K562 (cell line): ENCODE measurements around the gene CERS6. TPM values are rescaled to one million over a fixed set of nuclear protein-coding genes. Genes with fewer than 3 reads are reported as not detected.

Source experiments
- ATAC-seq: fragments of 200-7000 bp; cut with Tn5 transposase; 3 replicates; pipeline ENCODE4 v1.9.1; 2020; ENCODE audit warnings: moderate library complexity
- BruUV-seq: library from RNA; stranded (reverse); fragments of 400-500 nt; replicated peaks from 2 replicates; lab custom pipeline; 2021; lab: Mats Ljungman, UMichigan
- CTCF ChIA-PET: fragments of 300-600 bp; formaldehyde crosslinking; extraction: SDS; loops from one replicate; lab custom pipeline; 2021; ENCODE audit warnings: low intra/inter-chr PET ratio; lab: Yijun Ruan, JAX
- POLR2A ChIA-PET: fragments of 300-600, 350-650 bp; sonication (Branson Sonifier 250); formaldehyde crosslinking; extraction: SDS; loops from one replicate; lab custom pipeline; 2021; ENCODE audit warnings: antibody characterized with exemption, inconsistent platforms; lab: Yijun Ruan, JAX
- DNase-seq, 4 experiments: peaks; one replicate each; pipeline versions ENCODE4 v3.0.0 to v3.0.0-alpha.2; 2011 to 2018; ENCODE audit warnings: low spot score in 3 of 4, mixed read lengths in 3 of 4; ENCODE audit errors: extremely low read depth in 1 of 4
- FAIRE-seq: peaks from 2 replicates; lab custom pipeline; 2011; peaks lifted over from hg19 to GRCh38; lab: Jason Lieb, UNC
- H2AFZ ChIP-seq: 2 replicates; pipeline ENCODE4 v1.6.0; 2011; ENCODE audit warnings: low read depth, low read length, control low read depth, inconsistent platforms
- H3K27ac ChIP-seq: fragments of 200-600 bp; 3 replicates; pipeline ENCODE4 v1.8.0; 2011; ENCODE audit warnings: low read depth, mild to moderate bottlenecking, control low read depth, inconsistent platforms, low read length, moderate library complexity, mixed read lengths; ENCODE audit errors: extremely low read depth
- H3K27me3 ChIP-seq, 2 experiments: fragments of 300-600 bp in 1 of 2; 2 replicates in 1 of 2; 3 replicates in 1 of 2; pipeline versions ENCODE4 v1.6.0 to v1.8.0; 2011; ENCODE audit warnings: inconsistent platforms in 2 of 2, low read length in 2 of 2, mild to moderate bottlenecking in 1 of 2, mixed read lengths in 1 of 2, moderate library complexity in 1 of 2; ENCODE audit not compliant: control insufficient read depth in 2 of 2, insufficient read depth in 2 of 2
- H3K36me3 ChIP-seq: fragments of 300-600 bp; 3 replicates; pipeline ENCODE4 v1.8.0; 2011; ENCODE audit warnings: mild to moderate bottlenecking, low read length, inconsistent platforms; ENCODE audit not compliant: control insufficient read depth, insufficient read depth
- H3K4me1 ChIP-seq, 2 experiments: fragments of 200-600 bp in 1 of 2; replicated peaks in 1 of 2; 2 replicates in 1 of 2; 3 replicates in 1 of 2; pipeline versions ENCODE4 v1.5.1 to v1.8.0; 2011; ENCODE audit warnings: inconsistent platforms in 2 of 2, low read length in 2 of 2, mild to moderate bottlenecking in 1 of 2, mixed read lengths in 1 of 2, moderate library complexity in 1 of 2; ENCODE audit not compliant: control insufficient read depth in 2 of 2, insufficient read depth in 2 of 2
- H3K4me2 ChIP-seq: 2 replicates; pipeline ENCODE4 v1.6.1; 2011; ENCODE audit warnings: low read length, control low read depth, inconsistent platforms, mixed read lengths; ENCODE audit not compliant: insufficient read depth
- H3K4me3 ChIP-seq: fragments of 200-600 bp; sonication (generic), shearing (Covaris generic); 2 replicates; pipeline ENCODE4 v1.5.1; 2016; ENCODE audit warnings: control low read depth, inconsistent platforms
- H3K79me2 ChIP-seq: fragments of 200-600 bp; 3 replicates; pipeline ENCODE4 v1.8.0; 2011; ENCODE audit warnings: low read length, inconsistent platforms; ENCODE audit not compliant: control insufficient read depth, insufficient read depth
- H3K9ac ChIP-seq, 2 experiments: 2 replicates each; pipeline versions ENCODE4 v1.6.0 to v1.6.1; 2011; ENCODE audit warnings: low read depth in 2 of 2, low read length in 2 of 2, control low read depth in 1 of 2, inconsistent platforms in 1 of 2, mild to moderate bottlenecking in 1 of 2, mixed read lengths in 1 of 2; ENCODE audit not compliant: insufficient read depth in 1 of 2
- H3K9me1 ChIP-seq: one replicate; pipeline ENCODE4 v1.6.0; 2011; ENCODE audit warnings: inconsistent platforms, mild to moderate bottlenecking, low read length, moderate library complexity; ENCODE audit not compliant: control insufficient read depth, insufficient read depth
- H3K9me3 ChIP-seq: replicated peaks from 2 replicates; pipeline ENCODE4 v1.5.1; 2011; ENCODE audit warnings: low read depth, low read length, inconsistent platforms; ENCODE audit not compliant: control insufficient read depth, insufficient read depth
- H4K20me1 ChIP-seq: replicated peaks from 2 replicates; pipeline ENCODE4 v1.6.1; 2011; ENCODE audit warnings: low read length, inconsistent platforms, mixed read lengths; ENCODE audit not compliant: control insufficient read depth, insufficient read depth
- DIDO1 ChIP-seq: fragments of 450-650 bp; IDR thresholded peaks from 2 replicates; pipeline ENCODE4 v1.6.1; 2016; ENCODE audit warnings: low read depth, missing biosample characterization, missing genetic modification characterization
- ETV5 ChIP-seq: sonication (generic); formaldehyde crosslinking; IDR thresholded peaks from 2 replicates; pipeline ENCODE4 v1.4.0; 2020; ENCODE audit warnings: low read depth, mild to moderate bottlenecking, missing genetic modification reagents
- FOXP1 ChIP-seq: sonication (generic); formaldehyde crosslinking; IDR thresholded peaks from 2 replicates; pipeline ENCODE4 v1.8.0; 2022; ENCODE audit warnings: mild to moderate bottlenecking, missing genetic modification reagents
- GTF2E2 ChIP-seq: fragments of 200-800 bp; sonication (Bioruptor generic); IDR thresholded peaks from 2 replicates; pipeline ENCODE4 v1.6.1; 2016; ENCODE audit warnings: missing genetic modification characterization, missing compliant biosample characterization
- HNRNPK ChIP-seq: fragments of 200-400 bp; formaldehyde crosslinking; IDR thresholded peaks from one replicate; pipeline ENCODE4 v1.6.1; 2018; ENCODE audit warnings: mild to moderate bottlenecking, low read depth, low read length; ENCODE audit not compliant: poor library complexity, severe bottlenecking
- JUN ChIP-seq, 2 experiments: sonication (generic) in 1 of 2; formaldehyde crosslinking in 1 of 2; IDR thresholded peaks; 2 replicates each; pipeline versions ENCODE4 v1.6.1 to v1.8.0; 2012 to 2022; ENCODE audit warnings: borderline replicate concordance in 2 of 2, mild to moderate bottlenecking in 2 of 2, improper control_type of control experiment in 1 of 2, low read depth in 1 of 2, low read length in 1 of 2, missing genetic modification reagents in 1 of 2
- KDM5B ChIP-seq: fragments of 200-600 bp; sonication (generic); IDR thresholded peaks from 2 replicates; pipeline ENCODE4 v1.6.1; 2012; ENCODE audit warnings: low read depth, mild to moderate bottlenecking, moderate library complexity, low read length, control low read depth, inconsistent platforms; ENCODE audit not compliant: insufficient replicate concordance
- MEIS2 ChIP-seq: fragments of 450-650 bp; IDR thresholded peaks from 2 replicates; pipeline ENCODE4 v1.6.1; 2014; ENCODE audit warnings: mild to moderate bottlenecking; ENCODE audit not compliant: partially characterized antibody
- MXI1 ChIP-seq: IDR thresholded peaks from 2 replicates; pipeline ENCODE4 v1.6.1; 2011; ENCODE audit warnings: low read depth, mild to moderate bottlenecking, improper control_type of control experiment, low read length
- POLR2G ChIP-seq: fragments of 200-400 bp; formaldehyde crosslinking; IDR thresholded peaks from 2 replicates; pipeline ENCODE4 v1.6.1; 2017; ENCODE audit warnings: low read depth, mild to moderate bottlenecking, antibody characterized with exemption, low read length, moderate library complexity
- SIN3B ChIP-seq: fragments of 450-650 bp; IDR thresholded peaks from 2 replicates; pipeline ENCODE4 v1.6.1; 2017; ENCODE audit warnings: low read depth, mild to moderate bottlenecking, moderate library complexity
- SNIP1 ChIP-seq: fragments of 450-650 bp; IDR thresholded peaks from 2 replicates; pipeline ENCODE4 v1.7.1; 2017; ENCODE audit warnings: low read depth, mild to moderate bottlenecking
- TCF3 ChIP-seq: sonication (generic); formaldehyde crosslinking; IDR thresholded peaks from 2 replicates; pipeline ENCODE4 v1.4.0; 2020; ENCODE audit warnings: mild to moderate bottlenecking, missing genetic modification reagents
- ZC3H4 ChIP-seq: sonication (generic); formaldehyde crosslinking; IDR thresholded peaks from 2 replicates; pipeline ENCODE4 v1.9.0; 2021; ENCODE audit warnings: missing genetic modification reagents, borderline replicate concordance
- WGBS: fragments of 100-300 bp; shearing (Covaris generic); methylation state at CpG from one replicate; pipeline ENCODE4 v1.1.6; 2016; ENCODE audit warnings: low coverage, mixed read lengths; ENCODE audit not compliant: insufficient coverage; ENCODE audit errors: missing lambda C conversion rate; 5-methylcytosine and 5-hydroxymethylcytosine counted together
- in situ Hi-C: fragments of 300-500 bp; cut with MboI; formaldehyde crosslinking; loops from 4 replicates; pipeline ENCODE4 v1.15.0; 2018; ENCODE audit warnings: inconsistent platforms, mixed read lengths
- intact Hi-C: fragments of 100-400 bp; cut with micrococcal nuclease; formaldehyde crosslinking; loops from 2 replicates; pipeline ENCODE4 v1.14.2; 2022
- polyA plus RNA-seq, 8 experiments: library from polyadenylated mRNA; depleted of rRNA in 4 of 8; stranded (reverse) in 5 of 8; unstranded in 3 of 8; fragments of >200 nt; fragmentation: Nextera tagmentation in 2 of 8; fragmentation: Illumina TruSeq in 1 of 8; extraction: Ambion mirVana in 2 of 8; extraction: Trizol in 1 of 8; gene quantifications; 2 replicates each; pipeline versions ENCODE4 v1.2.1 to v1.2.3, GENCODE V29; 2011 to 2014; ENCODE audit warnings: inconsistent platforms in 1 of 8, missing spikeins in 1 of 8
- total RNA-seq, 7 experiments: library from RNA; depleted of rRNA in 6 of 7; stranded (reverse); fragments of >200 nt in 6 of 7; fragmentation: Illumina TruSeq in 2 of 7; extraction: Trizol in 2 of 7; gene quantifications; 2 replicates each; pipeline versions ENCODE4 v1.2.1 to v1.2.3, GENCODE V29; 2011 to 2021; ENCODE audit warnings: low replicate concordance in 1 of 7
- TF ChIP-seq, protein P1 (sequence below): fragments of 250-450 bp; sonication (Bioruptor Pico); IDR thresholded peaks from 2 replicates; pipeline ENCODE4 v1.4.0; 2020; ENCODE audit warnings: borderline replicate concordance
- TF ChIP-seq, protein P2 (sequence below), 2 experiments: fragments of 450-650 bp in 1 of 2; sonication (generic) in 1 of 2; formaldehyde crosslinking in 1 of 2; IDR thresholded peaks in 1 of 2; conservative IDR thresholded peaks in 1 of 2; 2 replicates each; pipeline versions ENCODE4 v1.6.1 to v1.8.1; 2016 to 2023; ENCODE audit warnings: mild to moderate bottlenecking in 2 of 2, moderate library complexity in 2 of 2, inconsistent platforms in 1 of 2, missing genetic modification reagents in 1 of 2

The CERS6 gene
- total and polyA plus RNA-seq, 9 of the 15 experiments (the other 6 are each of a cell fraction or from before 2014, with no cell fraction given), result 1.6 to 13.6 (median 11.4) TPM

DNA sequence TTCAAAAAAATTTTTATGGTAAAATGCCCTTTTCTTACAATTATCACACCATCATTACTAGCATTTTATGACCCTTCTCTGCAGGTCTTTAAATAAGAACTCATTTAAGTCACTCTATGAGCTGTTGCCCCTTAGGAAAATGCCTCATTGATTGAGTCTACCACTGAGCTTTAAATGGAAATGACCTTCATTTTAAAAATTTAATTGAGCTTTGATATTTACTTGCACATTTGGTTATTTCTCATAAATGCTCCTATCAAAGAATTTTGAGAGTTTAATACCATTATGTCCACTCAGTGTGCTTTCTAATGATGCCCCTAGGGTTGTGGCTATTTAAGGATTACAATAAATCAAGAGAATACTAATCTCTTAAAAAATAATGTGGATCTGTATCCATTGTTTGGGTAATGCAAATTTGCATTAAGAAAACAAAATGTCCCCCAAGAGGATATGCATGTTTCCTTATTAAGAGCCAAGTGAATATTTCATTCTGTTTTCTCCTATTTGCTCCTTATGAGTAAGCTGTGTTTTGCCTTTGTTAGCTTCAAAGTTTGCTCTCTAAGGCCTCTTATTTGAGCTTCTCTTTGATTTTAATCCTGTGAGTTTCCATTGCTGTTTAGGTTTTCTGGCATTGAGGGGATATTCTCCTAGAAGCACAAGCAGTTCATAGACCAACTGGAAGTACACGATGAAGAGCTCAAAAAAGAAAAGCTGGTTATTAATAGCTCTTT lies 69.8 kb downstream of the CERS6 start:
- no peak for FAIRE-seq
- Histone ChIP-seq H3K4me2 (no peak overlapping the region), H3K4me3 (no peak overlapping the region), H4K20me1 (no peaks in the 10 kb centered on the region), H3K4me1 (peaks cover 0 to 31% of the 10 kb centered on the region in 2 experiments; a peak in 4 of 5 replicates), H3K79me2 (peaks cover 24% of the 10 kb centered on the region; the same call in 2 of the 3 replicates), H3K27ac (no peak overlapping the region), H3K9ac (no peak overlapping the region), H3K9me3 (no peaks in the 10 kb centered on the region), H3K9me1 (no peaks in the 10 kb centered on the region), H3K27me3 (no peaks in the 10 kb centered on the region), H3K36me3 (no peaks in the 10 kb centered on the region), H2AFZ (no peak overlapping the region)
- no peak for TF ChIP-seq MEIS2
- TF ChIP-seq HNRNPK, result no peak
- TF ChIP-seq, protein P1, sequence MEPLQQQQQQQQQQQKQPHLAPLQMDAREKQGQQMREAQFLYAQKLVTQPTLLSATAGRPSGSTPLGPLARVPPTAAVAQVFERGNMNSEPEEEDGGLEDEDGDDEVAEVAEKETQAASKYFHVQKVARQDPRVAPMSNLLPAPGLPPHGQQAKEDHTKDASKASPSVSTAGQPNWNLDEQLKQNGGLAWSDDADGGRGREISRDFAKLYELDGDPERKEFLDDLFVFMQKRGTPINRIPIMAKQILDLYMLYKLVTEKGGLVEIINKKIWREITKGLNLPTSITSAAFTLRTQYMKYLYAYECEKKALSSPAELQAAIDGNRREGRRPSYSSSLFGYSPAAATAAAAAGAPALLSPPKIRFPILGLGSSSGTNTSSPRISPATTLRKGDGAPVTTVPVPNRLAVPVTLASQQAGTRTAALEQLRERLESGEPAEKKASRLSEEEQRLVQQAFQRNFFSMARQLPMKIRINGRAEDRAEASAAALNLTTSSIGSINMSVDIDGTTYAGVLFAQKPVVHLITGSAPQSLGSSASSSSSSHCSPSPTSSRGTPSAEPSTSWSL (CRISPR knock-in tag), result no peak
- no peak for TF ChIP-seq TCF3
- TF ChIP-seq ZC3H4 (CRISPR knock-in tag), result no peak
- no peak for TF ChIP-seq JUN (IDR thresholded peaks at IDR 0.05; ENCODE audit: borderline replicate concordance, low read depth, low read length)
- TF ChIP-seq JUN (CRISPR knock-in tag; IDR thresholded peaks at IDR 0.05; ENCODE audit: borderline replicate concordance), result no peak
- TF ChIP-seq, protein P2, sequence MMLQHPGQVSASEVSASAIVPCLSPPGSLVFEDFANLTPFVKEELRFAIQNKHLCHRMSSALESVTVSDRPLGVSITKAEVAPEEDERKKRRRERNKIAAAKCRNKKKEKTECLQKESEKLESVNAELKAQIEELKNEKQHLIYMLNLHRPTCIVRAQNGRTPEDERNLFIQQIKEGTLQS (IDR thresholded peaks at IDR 0.05), result no peak
- TF ChIP-seq, protein P2 (CRISPR knock-in tag; conservative IDR thresholded peaks at IDR 0.05), result no peak
- no peak for TF ChIP-seq KDM5B
- no peak for TF ChIP-seq ETV5 (CRISPR knock-in tag)
- TF ChIP-seq GTF2E2 (tag), result no peak
- TF ChIP-seq DIDO1 (tag), result no peak
- no peak for TF ChIP-seq POLR2G
- no peak for TF ChIP-seq MXI1
- no peak for TF ChIP-seq SIN3B
- no peak for TF ChIP-seq FOXP1 (CRISPR knock-in tag)
- TF ChIP-seq SNIP1, result no peak
- POLR2A ChIA-PET, result interaction anchor here (1.3 kb wide), 2 partner anchors 9 to 17 kb away, joined by 4 to 5 read pairs; no protein-coding TSS in a partner anchor
- no peak for ATAC-seq
- no peak for DNase-seq
- in situ Hi-C loops (no loop called here), intact Hi-C loops (no loop called here)
- BruUV-seq, result no TSS peak
- CTCF ChIA-PET, result no interaction called here
- 31% methylated on average over 1 of the region's 1 CpG for WGBS
